Astrocyte of the hippocampus (primary cell): ENCODE results near the gene MGAT4A.
A peak's percentile ranks its signal among the peaks of the same experiment; 100 is the strongest.

Experiments used
- DNase-seq: peaks from one replicate; pipeline ENCODE4 v3.0.0; 2011; ENCODE audit warnings: low read depth, low spot score

Gene MGAT4A

DNA sequence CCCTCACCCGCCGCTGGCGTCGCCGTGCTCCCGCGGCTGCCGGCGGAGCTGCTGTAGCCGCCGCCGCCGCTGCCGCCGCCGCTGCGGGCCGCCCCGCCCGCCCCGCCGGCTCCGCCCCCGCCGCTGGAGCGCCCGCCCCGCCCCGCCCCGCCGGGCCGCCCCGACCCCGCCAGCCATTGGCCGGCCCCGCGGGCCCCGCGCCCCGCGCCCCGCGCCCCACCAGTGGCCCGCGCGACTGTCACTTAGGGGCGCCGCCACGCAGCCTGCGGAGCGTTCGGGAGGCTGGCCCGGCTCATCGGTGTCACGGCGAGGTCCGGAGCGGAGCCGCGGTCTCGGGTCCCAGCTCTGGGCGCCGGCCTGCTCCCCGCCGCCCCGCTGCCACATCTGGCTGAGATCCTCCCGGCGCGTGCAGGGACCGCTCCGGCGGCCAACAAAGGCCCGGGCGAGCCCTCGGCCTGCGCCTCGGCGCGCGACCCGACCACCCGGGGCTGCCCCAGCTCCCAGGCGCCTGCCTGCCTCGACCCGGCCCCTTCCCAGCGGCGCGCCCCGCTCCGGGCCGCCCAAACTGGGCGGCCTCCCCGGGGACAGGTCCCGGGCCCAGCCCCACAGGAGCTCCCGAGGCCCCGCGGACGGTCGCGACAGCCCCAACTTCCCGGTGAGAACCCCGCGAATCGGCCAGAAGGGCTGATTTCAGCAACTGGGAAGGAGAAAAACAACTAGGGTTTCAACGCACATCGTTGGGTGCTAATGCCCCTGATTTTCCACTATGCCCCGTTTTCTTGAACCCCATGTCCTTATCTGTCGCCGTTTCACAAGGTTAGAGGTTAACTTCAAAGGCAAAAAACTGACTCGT lies at the start of gene MGAT4A:
Gene MGAT4A, minus strand, starts transcription at position 92 of the 853 bp plus-strand sequence. CDS start 4,800 bp downstream, outside the sequence.
- DNase-seq, result peak; percentile 63

DNA sequence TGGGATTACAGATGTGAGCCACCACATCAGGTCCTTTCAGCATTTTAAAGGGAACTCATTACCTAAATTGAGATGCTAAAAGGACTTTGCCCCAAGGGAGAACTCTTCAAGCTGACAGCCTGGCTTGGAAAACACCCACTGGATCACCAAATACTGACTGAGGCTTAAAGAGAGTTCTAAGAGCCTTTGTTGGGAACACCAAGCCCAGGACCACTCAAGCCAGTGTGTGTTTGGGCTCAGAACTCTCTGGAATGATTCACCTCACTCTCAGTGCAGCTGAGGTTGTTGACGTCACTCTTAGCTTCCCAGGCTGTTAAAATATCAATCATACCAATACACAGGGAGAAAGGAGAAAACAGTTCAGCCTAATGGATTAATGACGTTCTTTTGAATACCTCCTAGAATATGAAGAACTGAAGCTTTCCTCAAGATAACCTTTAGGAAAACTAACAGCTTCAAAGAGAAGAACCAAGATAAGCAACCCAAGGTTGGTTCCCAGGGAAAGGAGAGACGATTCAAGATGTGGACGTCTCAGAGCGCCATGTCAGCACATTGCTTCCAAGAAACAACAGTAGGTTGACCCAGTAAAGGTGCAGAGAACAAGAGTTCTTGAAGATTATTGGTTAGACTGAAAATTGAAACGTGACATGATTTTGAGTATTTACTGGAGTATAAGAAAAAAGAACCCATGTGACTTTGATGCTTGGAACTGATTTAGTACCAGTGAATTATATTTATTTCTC lies 48.0 kb upstream of the MGAT4A start:
- DNase-seq, result no peak

DNA sequence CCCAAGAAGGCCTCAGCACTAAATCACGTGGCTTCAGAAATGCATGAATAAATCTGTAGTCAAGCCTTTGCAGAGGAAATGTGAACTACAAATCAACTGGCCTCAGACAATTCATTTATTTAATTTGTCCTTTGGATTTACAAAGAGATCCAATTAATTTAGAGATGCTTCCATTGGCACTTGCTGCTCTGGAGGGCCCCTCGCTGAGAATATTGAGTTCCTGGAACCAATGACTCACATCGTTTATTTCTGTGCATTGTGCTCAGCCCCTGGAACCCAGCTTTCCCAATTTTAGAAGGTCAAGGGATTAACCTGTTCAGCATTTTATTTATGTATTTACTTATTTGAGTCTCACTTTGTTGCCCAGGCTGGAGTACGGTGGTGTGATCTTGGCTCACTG lies 47.2 kb upstream of the MGAT4A start:
- DNase-seq, result no peak

DNA sequence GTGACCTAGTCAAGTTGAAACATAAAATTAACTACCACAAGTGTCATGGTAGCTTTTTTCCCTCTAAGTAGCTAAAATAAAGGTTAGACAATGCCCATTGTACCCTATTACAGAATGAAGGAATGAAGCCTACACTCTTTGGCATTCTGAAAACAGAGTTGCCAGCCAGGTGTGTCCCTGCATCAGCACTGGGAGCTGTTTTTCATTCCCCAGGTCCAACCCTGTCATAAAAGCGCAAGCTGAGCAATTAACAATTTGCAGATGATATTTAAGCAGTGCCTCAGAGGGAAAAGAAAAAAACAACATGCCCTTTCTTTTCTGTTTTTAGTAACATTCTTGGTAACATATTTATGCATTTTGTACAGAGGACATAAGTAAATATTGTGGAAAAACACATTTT lies 46.8 kb upstream of the MGAT4A start:
- no peak for DNase-seq

DNA sequence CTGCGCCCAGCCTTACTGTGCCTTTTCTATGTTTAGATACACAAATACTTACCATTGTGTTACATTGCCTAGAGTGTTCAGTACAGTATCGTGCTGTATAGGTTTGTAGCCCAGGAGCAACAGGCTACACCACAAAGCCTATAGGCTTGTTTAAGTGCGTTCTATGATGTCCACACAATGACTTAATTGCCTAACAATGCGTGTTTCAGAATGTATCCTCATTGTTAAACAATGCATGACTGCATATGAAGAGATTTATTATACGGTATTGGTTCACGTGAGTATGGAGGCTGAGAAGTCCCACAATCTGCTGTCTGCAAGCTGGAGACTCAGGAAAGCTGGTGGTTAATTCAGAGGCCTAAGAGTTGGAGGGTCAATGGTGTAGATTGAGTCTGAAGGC lies 46.1 kb upstream of the MGAT4A start:
- no peak for DNase-seq

DNA sequence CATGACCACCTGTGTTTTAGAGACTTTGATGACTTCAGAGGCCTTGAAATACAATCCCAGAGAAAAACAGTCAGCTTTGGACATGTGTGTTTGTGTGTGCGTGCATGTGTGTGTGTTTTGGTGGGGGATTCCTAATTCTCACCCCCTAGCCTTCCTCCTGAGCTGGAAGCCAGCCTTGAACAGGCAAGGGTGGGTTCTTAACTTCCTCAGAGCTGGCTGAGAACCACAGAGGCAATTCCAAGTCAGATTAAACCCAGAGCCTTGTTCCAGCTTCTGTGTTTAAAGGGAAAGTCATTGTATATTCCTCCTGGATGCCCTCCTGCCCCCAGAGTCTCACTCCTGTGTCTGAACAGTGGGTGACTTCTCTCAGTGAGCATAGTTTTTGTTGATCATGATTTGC lies 45.2 kb upstream of the MGAT4A start:
- DNase-seq, result no peak

DNA sequence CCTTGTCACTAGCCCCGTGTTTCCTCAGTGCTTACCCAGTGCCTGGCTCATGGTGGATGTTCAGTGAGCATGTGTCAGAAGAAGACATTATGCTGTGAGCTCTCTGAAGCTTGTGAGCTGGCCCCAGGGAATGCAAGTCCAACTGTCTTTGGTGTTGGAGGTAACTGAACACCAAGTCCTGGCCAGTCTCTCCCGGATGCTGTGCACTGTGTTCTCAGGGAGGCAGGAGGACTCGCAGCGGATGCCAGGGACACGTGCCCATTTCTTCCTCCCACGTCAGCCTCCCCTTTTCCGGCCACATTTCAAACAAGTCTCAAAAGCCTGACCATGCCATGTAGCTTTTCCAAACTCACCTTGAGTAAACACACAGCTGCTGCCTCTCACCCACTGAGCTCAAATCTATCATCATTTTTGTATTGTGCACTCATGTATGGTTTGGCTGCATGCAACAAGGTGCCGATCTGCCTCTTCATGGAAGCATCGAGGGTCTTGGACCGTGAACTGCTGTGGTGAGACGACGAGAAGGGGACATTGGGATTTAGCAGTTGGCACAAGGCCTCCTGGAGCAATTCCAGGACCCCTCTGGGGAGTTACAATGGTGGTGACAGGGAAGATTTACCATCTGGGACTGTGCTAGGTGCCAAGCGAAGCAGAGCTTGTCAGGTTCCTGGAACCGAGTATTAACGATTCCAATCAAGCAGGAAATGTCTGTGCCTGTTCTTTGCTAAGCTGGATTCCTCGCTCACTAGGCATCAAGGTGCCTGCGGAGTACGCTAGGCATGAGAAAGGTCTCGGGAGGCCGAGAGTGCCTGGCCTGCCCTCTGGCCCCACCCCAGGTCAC lies 44.4 kb upstream of the MGAT4A start:
- peak; percentile 20 for DNase-seq

DNA sequence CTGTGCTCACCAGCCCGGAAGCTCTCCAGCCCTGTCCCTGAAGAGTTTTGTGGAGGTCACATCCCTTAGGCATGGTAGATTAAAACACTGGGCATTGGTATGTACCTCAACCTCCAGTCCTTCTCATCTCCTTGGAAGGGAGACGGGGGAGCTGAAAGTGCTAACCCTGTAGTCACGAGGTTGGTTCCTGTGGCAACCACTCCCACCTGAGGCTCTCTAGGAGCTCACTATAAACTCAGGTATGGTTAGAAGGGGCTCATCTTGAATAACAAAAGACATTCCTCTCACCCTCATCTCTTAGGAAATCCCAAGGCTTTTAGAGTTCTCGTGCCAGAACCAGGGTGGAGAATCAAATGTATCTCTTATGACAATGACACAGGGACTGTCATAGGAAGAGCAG lies 43.0 kb upstream of the MGAT4A start:
- DNase-seq, result no peak

DNA sequence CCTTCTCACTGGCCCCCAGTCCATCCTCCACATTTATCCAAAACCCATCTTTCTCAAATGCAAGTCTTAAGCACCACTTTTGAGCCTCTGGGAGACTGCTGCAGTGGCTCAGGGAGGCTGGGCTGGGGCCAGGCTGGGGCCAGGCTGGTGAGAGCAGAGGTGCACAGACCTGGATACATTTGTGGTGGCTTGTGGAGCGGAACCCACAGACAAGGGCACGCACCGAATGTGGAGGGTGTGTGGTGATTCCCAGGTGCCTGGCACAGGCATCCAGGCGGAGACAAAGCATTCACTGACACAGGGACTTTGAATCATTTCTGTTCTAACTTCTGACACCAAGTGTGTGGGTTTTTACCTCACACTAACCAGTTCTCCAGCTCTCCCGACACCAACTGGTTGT lies 42.2 kb upstream of the MGAT4A start:
- no peak for DNase-seq

DNA sequence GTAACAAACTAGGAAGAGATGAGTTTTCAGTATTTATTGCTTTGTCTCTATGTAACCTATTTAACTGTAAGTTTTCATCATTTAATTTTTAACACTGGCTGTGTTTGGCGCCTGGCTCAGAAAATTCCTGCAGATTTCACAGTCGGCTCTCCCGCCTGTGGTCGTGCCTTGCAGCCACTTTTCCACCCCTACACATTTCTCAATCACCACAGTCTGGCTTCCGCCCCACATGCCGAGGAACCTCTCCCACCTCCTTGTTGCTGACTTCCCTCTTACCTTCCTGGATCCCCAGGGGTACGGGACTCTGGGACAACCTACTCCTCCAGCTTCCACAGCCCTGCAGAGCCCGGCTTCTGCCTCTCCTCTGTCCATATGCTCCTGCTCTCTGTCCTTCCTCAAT lies 41.6 kb upstream of the MGAT4A start:
- DNase-seq, result peak; percentile 71

DNA sequence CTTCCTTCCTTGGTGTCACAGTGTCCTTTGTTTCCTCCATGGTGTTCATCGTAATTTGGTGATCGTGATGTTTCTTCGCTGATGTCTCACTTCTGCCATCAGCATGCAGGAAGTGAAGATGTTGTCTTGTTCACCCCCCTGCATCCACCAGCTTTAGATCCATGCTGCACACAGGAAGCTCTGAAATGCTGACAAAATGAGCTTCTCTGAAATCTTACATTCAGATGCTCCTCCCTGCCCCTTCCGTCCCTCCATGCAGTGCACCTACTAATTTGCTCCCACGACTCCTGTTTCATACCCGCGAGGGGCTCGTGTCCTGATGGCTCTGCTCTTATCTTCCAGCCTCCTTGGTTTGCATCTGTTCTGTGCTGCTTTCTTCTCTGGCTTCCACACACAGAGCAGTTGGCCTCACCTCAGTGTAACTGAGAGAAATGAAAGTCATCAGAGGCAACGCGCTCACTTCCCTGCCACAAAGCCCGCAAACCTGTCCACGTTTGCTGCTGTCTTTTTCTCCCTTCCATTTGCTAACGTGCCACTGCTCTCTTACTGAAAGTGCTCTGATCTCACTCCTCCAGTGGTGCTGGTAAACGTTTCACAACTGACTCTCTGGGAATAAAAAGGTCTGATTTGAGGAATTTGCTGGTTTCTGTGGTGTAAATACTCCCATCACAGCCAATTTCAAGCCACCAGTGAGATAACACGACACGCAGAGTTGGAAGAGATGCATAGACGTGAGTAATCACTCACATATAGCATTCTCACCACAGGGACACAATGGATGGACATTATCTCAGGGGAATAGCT lies 41.0 kb upstream of the MGAT4A start:
- DNase-seq, result peak; percentile 77

DNA sequence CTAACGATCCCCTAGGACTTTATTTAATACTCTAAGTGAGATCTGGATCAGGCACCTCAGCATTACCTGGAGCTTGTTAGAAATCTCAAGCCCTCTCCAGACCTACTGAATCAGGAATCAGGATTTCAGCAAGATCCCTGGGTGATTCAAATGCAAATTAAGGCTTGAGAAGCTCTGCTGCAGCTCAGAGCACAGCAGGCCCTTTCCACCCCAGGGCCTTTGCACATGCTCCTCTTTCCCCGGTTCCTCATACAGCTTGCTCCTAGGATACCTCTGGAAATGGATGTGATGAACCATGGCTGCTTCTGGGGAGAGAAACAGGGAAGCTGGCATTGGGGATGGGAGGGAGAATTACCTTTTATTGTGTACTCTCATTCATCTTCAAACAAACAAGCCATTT lies 40.3 kb upstream of the MGAT4A start:
- no peak for DNase-seq

DNA sequence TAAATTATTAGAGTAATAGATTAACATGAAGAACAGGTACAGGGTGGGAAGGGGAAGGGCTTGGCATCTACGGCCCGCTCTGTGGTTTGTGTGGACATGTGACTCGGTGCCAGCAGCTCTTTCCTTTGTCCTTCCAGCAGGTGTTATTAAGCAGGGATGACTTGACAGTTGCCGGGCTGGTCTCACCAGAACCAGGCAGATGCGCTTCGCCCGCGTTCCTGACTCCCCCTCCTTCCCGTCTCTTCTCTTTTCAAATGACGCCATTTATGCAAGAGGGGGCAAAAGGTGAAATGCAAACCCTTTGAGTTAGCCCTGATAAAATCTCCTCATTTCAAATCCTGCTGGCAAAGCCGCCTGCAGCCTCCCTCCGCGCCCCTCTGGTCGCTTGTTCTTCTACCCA lies 38.9 kb upstream of the MGAT4A start:
- no peak for DNase-seq

DNA sequence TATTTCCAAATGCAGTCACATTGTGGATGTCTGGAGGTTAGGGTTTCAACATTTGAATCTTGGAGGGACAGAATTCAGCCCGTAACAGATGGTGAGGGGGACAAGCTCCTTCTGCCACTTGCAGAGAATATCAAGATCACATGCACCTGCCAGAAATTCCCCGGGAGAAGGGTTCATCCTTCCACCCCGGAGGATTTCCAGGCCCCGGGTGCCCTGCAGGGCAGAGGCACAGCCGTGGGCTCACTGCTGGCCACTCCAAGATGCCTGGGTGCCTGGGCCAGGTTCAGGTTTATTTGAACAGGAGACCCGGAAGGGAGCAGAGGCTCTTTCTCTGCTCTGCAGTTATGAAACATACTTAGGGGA lies 38.2 kb upstream of the MGAT4A start:
- no peak for DNase-seq

DNA sequence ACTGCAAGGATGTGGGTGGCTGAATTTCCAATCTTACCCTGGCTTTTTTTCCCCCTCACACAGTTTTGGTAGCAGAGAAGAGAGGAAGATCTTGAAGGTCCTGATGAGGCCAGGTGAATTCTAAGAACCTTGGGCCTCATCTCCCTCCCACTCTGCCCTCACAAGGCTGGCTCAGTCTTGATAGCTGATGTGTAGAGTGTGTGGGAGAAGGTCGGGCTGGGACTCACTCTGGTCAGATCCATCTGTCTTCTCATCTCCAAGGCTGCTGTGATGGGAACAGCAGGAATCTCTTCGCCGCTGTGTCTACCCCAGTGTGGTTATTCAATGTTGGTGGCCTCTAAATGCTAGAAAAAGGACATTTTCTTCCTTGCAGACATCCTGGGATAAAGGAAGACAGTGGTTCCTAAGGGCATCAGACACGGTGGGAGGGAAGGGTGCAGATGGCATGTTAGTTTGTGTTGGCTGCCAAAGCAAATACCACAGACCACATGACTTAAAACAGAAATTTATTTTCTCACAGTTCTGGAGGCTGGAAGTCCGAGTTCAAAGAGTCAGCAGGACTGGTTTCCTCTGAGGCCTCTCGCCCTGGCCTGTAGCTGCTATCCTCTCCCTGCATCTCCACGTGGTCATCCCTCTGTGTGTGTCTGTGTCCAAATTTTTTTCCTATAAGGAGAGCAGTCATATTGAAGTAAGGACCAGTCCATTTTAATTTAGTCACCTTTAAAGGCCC lies 37.6 kb upstream of the MGAT4A start:
- peak; percentile 48 for DNase-seq

DNA sequence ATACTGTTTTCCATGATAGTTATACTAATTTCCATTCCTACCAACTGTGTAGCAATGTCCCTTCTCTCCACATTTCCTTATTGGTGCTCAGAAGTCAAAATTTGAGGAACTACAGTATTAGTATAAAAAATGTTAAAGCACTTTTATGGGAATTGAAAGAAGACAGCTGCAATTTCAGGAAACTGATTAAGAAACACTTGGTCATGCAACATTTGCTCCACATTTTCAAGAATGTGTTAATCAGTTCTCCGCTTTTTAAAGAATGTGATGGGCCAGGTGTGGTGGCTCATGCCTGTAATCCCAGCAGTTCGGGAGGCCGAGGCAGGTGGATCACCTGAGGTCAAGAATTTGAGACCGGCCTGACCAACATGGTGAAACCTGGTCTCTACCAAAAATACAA lies 33.6 kb upstream of the MGAT4A start:
- no peak for DNase-seq

DNA sequence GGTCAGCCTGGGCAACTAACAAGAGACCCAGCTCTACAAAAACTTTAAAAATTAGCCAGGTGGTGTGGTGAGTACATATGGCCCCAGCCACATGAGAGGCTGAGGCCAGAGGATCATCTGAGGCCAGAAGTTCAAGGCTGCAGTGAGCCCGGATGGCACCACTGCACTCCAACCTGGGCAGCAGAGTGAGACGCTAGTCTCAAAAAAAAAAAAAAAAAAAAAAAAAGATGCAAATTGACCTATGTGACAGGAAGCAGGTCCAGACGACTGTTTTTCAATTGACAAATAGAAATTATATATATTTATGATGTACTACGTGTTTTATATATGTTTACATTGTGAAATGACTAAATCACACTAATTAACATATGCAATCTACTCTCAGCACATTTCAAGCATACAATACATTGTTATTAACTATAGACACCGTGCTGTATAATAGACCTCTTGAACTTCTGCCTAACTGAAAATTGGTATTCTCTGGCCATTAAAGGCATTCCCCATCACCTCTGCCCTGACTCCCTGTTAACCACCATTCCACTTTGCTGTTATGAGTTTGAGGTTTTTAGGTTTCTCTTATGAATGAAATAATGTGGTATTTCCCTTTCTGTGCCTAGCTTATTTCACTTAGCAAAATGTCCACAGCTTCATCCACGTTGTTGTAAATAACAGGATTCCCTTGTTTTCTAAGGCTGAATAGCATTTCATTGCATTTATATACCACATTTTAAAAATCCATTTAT lies 32.4 kb upstream of the MGAT4A start:
- no peak for DNase-seq

DNA sequence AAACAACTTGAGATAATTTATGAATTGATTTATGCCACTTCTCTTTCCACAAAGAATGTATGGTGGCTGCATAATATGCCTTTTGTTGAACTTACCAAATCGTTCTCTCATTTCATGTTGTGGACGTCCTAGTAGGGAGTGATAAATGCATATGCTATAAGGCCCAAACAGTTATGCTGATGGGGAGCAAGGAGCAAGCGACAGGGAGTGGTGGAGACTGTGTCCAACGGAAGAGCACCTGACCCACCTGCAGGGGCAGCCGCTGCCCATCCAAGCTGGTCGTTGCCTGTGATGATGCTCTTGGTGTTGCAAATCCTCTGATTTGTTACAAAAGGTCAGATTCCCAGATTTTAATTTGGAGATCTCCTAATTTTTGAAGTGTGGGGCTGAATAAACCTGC lies 31.0 kb upstream of the MGAT4A start:
- DNase-seq, result no peak

DNA sequence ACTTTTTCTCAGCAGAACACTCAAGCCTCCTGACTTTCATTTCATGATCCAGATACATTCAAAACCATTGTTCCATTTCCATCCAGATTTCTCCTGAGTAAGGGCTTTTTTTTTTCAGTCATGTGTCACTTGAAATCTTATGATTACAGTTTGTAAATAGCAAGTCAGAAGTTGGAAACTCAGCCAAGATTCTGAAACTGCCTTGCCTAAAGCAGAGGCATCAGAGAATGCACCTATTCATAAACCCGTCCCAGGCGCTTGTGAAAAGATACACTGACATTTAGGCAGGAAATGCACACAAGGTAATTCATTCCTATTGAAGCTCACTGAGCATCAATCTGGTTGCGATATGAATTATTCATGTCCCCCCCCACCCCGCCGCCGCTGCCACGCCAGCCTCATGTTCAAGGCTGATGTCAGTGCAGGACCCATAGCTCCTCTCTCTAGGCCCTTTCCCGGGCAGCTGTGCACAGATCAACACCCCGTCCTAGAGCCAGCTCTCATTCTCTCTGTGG lies 30.4 kb upstream of the MGAT4A start:
- peak; percentile 34 for DNase-seq
